ENCODE data around the gene NMNAT2. TPM values are rescaled to one million over a fixed set of nuclear protein-coding genes. Genes with fewer than 3 reads are reported as not detected.

The NMNAT2 gene
- total RNA-seq, 4 donors from 2014 or later: 0.60 to 1.7 (median 0.92) TPM

DNA sequence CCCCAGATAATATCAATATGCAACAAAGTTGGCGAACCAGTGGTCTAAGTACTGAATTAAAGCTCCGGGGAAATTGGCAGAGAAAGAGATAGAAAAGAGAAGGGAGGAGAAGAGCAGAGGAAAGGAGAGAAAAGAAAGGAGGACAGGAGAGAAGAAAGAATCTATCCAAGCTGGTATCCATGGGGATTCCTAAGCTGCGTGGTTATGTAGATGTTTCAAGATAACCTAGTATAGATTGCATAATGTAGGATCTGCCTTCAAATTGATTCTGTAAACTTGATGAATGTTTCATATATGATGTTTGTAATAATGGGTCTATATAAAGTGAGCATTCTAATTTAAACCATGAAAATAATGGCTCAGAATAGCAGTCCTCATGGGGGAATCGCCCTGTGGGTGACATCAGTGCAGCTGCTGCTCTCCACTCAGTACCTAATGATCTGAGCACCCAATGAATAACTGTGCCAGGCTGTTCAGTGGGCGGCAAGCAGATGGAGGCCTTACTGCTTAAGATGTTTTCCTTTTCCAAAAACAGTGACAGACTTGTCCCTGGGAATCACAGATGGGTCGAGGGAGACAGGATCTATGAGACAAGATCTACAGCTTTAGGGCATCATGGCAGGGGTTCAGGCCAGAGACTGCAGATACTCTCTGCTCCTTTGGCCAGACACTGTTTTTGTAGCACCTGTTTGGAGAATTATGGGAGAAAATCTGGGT, 154.1 kb downstream of the NMNAT2 start:
- no peaks in the 10 kb centered on the region for H3K27me3 ChIP-seq
- TF ChIP-seq EP300 (IDR thresholded peaks at IDR 0.05): no peak
- TF ChIP-seq, protein P1, sequence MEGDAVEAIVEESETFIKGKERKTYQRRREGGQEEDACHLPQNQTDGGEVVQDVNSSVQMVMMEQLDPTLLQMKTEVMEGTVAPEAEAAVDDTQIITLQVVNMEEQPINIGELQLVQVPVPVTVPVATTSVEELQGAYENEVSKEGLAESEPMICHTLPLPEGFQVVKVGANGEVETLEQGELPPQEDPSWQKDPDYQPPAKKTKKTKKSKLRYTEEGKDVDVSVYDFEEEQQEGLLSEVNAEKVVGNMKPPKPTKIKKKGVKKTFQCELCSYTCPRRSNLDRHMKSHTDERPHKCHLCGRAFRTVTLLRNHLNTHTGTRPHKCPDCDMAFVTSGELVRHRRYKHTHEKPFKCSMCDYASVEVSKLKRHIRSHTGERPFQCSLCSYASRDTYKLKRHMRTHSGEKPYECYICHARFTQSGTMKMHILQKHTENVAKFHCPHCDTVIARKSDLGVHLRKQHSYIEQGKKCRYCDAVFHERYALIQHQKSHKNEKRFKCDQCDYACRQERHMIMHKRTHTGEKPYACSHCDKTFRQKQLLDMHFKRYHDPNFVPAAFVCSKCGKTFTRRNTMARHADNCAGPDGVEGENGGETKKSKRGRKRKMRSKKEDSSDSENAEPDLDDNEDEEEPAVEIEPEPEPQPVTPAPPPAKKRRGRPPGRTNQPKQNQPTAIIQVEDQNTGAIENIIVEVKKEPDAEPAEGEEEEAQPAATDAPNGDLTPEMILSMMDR (IDR thresholded peaks at IDR 0.05): no peak
- TF ChIP-seq POLR2A (IDR thresholded peaks at IDR 0.05): no peak
- H3K36me3 ChIP-seq: no peaks in the 10 kb centered on the region
- H3K4me3 ChIP-seq: no peak overlapping the region
- H3K4me1 ChIP-seq: no peaks in the 10 kb centered on the region
- H3K27ac ChIP-seq: no peak overlapping the region
- WGBS, 2 donors: 73 to 76% methylated on average over 6 of the region's 6 CpGs
- no peaks in the 10 kb centered on the region for H3K9me3 ChIP-seq
- DNase-seq (ENCODE audit: low spot score in 2 of 2): no peak

DNA sequence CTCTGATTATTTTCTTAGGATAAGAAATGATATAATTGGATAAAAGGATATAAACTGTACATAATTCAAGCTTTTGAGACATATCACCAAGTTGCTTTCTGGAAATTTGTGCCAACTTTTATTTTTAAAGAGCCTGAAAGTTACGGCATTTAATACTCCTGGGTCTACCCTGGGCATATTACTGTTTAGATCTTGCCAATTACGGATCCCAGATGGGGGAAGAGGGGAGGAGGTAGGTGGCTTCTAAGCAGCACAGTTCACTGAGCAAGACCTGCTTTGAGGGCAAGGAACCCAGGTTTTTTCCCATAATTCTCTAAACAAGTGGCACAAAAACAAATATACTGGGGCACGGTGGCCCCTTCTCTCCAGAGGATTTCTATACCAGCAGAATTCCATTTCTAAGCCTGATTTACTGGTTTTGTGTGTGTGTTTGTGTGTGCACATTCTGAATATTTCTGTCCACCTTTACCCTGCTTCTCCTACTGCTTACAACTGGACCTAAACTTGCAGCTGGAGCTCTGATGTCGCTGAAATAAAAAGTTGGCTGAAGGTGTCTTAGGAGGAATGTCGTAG, 155.5 kb downstream of the NMNAT2 start:
- TF ChIP-seq POLR2A (IDR thresholded peaks at IDR 0.05): no peak
- no peak for TF ChIP-seq EP300 (IDR thresholded peaks at IDR 0.05)
- H3K27me3 ChIP-seq: no peaks in the 10 kb centered on the region
- DNase-seq (ENCODE audit: low spot score in 2 of 2): no peak
- H3K4me3 ChIP-seq: no peak overlapping the region
- no peak overlapping the region for H3K27ac ChIP-seq
- H3K4me1 ChIP-seq: no peaks in the 10 kb centered on the region
- WGBS, 2 donors: 59 to 63% methylated on average over 5 of the region's 5 CpGs
- no peaks in the 10 kb centered on the region for H3K9me3 ChIP-seq
- no peaks in the 10 kb centered on the region for H3K36me3 ChIP-seq

DNA sequence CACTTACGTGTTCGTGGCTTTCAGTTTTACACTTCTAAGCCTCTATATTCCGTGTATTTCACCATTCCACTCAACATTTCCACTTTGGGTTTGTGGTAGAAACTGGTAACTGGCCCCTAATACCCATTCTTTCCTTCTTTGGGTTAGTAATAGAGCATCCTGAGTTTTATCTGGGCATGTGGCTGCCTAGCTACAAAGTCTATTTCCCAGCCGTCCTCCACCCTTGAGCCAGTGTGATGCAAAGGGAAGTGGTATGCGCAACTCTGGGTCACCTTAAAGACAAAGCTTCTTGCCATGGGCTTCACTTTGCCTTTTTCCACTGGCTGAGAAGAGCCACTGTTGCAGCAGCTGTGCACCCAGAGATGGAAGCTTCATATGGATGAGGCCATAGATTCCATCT, 158.3 kb downstream of the NMNAT2 start:
- Histone ChIP-seq H3K4me3 (no peak overlapping the region), H3K4me1 (no peaks in the 10 kb centered on the region), H3K9me3 (peaks cover 0 to 5% (median 0%) of the 10 kb centered on the region in 4 donors), H3K27ac (no peak overlapping the region), H3K27me3 (no peaks in the 10 kb centered on the region), H3K36me3 (no peaks in the 10 kb centered on the region)
- 92% methylated on average over 5 of the region's 5 CpGs for WGBS, 2 donors
- no peak for DNase-seq (ENCODE audit: low spot score in 2 of 2)
- TF ChIP-seq, protein P1 (IDR thresholded peaks at IDR 0.05): no peak
- TF ChIP-seq POLR2A (IDR thresholded peaks at IDR 0.05) (no peak), EP300 (IDR thresholded peaks at IDR 0.05) (no peak)

DNA sequence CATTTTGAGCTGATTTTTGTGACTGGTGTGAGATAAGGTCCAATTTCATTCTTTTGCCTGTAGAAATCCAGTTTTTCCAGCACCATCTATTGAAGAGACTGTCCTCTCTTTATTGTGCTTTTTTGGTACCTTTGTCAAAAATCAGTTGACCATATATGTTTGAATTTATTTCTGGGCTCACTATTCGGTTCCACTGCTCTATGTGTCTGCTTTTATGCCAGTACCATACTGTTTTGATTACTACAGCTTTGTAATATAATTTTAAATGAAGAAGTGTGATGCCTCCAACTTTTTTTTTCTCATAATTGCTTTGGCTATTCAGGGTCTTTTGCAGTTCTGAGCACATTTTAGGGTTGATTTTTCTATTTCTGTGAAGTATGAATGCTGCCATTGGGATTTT, 163.1 kb downstream of the NMNAT2 start:
- Histone ChIP-seq H3K27me3 (no peaks in the 10 kb centered on the region), H3K36me3 (no peaks in the 10 kb centered on the region), H3K4me1 (peaks cover 0 to 3% (median 0%) of the 10 kb centered on the region in 4 donors), H3K27ac (no peak overlapping the region), H3K4me3 (no peak overlapping the region), H3K9me3 (peaks cover 0 to 5% (median 0%) of the 10 kb centered on the region in 4 donors)
- DNase-seq (ENCODE audit: low spot score in 2 of 2): no peak
- WGBS, 2 donors: 84 to 88% methylated on average over 1 of the region's 1 CpG
- no peak for TF ChIP-seq POLR2A (IDR thresholded peaks at IDR 0.05)
- TF ChIP-seq, protein P1 (IDR thresholded peaks at IDR 0.05): no peak
- TF ChIP-seq EP300 (IDR thresholded peaks at IDR 0.05): no peak

DNA sequence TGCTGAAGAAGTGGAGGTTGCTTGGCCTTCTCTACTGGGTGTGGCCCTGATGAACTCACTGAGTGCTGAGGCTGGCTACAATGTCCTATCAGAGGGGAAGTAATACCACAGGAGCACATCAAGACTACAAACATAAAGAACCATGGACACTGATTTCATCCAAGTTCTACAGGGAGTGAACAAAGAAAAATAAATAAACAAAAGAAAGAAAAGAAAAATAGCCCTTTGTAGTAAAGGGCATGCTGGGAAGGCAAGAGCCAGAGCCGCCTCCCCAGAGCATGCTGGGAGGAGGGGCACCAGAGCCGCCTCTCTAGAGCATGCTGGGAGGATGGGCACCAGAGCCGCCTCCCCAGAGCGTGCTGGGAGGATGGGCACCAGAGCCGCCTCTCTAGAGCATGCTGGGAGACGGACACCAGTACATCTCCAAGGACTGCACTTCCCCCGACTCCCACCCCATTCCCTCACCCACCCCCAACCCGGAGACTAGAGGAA, 166.2 kb downstream of the NMNAT2 start:
- Histone ChIP-seq H3K27me3 (no peaks in the 10 kb centered on the region), H3K9me3 (peaks cover 0 to 5% (median 0%) of the 10 kb centered on the region in 4 donors), H3K4me3 (no peak overlapping the region), H3K27ac (no peak overlapping the region), H3K4me1 (peaks cover 0 to 3% (median 0%) of the 10 kb centered on the region in 4 donors), H3K36me3 (no peaks in the 10 kb centered on the region)
- WGBS, 2 donors: 73 to 92% methylated on average over 8 of the region's 8 CpGs
- DNase-seq (ENCODE audit: low spot score in 2 of 2): no peak
- TF ChIP-seq, protein P1 (IDR thresholded peaks at IDR 0.05): no peak
- TF ChIP-seq EP300 (IDR thresholded peaks at IDR 0.05): no peak
- no peak for TF ChIP-seq POLR2A (IDR thresholded peaks at IDR 0.05)
